ENCODE results near the gene PDGFRB. TPM values are rescaled to one million over a fixed set of nuclear protein-coding genes. Genes with fewer than 3 reads are reported as not detected.
A peak's percentile ranks its signal among the peaks of the same experiment; 100 is the strongest.

The PDGFRB gene
- total RNA-seq, 1 donor from 2014 or later: 2.3 TPM

GRCh38 chr5:150137168-150137957, 18.3 kb downstream of the PDGFRB start:
- Mint-ChIP-seq H3K27ac (peak overlapping the region; percentile 92), H3K9me3 (ENCODE audit: low read depth) (no peaks in the 10 kb centered on the region), H3K4me3 (ENCODE audit: low read depth) (peak overlapping the region; percentile 27), H3K36me3 (ENCODE audit: insufficient read depth) (no peaks in the 10 kb centered on the region), H3K4me1 (ENCODE audit: low read depth) (peaks cover 28% of the 10 kb centered on the region), H3K27me3 (peaks cover 42% of the 10 kb centered on the region)
- TF ChIP-seq CTCF (IDR thresholded peaks at IDR 0.05; ENCODE audit: unreplicated experiment): no peak
- no peak for DNase-seq (ENCODE audit: low spot score, unreplicated experiment)

GRCh38 chr5:150136305-150137167, 19.1 kb downstream of the PDGFRB start:
- Mint-ChIP-seq H3K27ac (no peak overlapping the region), H3K4me3 (ENCODE audit: low read depth) (no peak overlapping the region), H3K27me3 (peaks cover 42% of the 10 kb centered on the region), H3K36me3 (ENCODE audit: insufficient read depth) (no peaks in the 10 kb centered on the region), H3K4me1 (ENCODE audit: low read depth) (peaks cover 24% of the 10 kb centered on the region), H3K9me3 (ENCODE audit: low read depth) (no peaks in the 10 kb centered on the region)
- no peak for TF ChIP-seq CTCF (IDR thresholded peaks at IDR 0.05; ENCODE audit: unreplicated experiment)
- DNase-seq (ENCODE audit: low spot score, unreplicated experiment): no peak

DNA sequence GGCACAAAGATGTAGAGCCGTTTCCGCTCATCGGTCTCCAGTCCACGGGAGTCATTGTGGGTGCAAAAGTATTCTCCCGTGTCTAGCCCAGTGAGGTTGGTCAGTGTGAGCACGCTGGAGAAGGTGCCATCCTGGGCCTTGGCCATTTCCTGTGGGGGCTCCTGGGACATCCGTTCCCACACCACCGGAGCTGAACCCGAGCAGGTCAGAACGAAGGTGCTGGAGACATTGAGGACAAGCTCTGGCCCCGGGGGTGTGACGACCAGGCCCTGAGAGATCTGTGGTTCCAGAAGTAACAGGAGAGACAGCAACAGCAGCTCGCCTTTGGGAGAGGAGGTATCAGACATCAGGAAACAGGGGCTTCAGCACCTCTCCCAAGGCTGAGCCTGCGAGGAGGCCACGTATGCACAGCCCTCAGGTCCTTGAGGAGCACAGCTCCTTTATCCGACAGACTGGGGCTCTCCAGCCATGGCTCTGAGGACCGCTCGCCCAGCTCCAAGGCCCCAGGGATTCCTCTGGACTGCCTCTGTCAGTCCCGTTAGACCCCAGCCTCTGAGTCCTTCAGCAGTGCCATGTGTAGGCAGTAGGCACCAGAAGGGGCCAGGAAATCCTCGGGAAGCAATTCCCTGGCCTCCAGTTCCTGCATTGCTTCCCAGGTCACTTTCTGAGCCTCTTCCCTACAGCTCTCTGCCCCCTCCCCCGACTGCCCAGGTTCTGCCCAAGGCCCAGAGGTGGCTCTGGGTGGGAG, 19.9 kb downstream of the PDGFRB start:
- Mint-ChIP-seq H3K27ac (peak overlapping the region; percentile 20), H3K9me3 (ENCODE audit: low read depth) (no peaks in the 10 kb centered on the region), H3K36me3 (ENCODE audit: insufficient read depth) (no peaks in the 10 kb centered on the region), H3K4me3 (ENCODE audit: low read depth) (no peak overlapping the region), H3K4me1 (ENCODE audit: low read depth) (peaks cover 22% of the 10 kb centered on the region), H3K27me3 (peaks cover 46% of the 10 kb centered on the region)
- no peak for TF ChIP-seq CTCF (IDR thresholded peaks at IDR 0.05; ENCODE audit: unreplicated experiment)
- DNase-seq (ENCODE audit: low spot score, unreplicated experiment): no peak

GRCh38 chr5:150134198-150134588, 21.5 kb downstream of the PDGFRB start:
- Mint-ChIP-seq H3K27ac (no peak overlapping the region), H3K27me3 (peaks cover 52% of the 10 kb centered on the region), H3K4me3 (ENCODE audit: low read depth) (no peak overlapping the region), H3K36me3 (ENCODE audit: insufficient read depth) (no peaks in the 10 kb centered on the region), H3K9me3 (ENCODE audit: low read depth) (no peaks in the 10 kb centered on the region), H3K4me1 (ENCODE audit: low read depth) (peaks cover 21% of the 10 kb centered on the region)
- TF ChIP-seq CTCF (IDR thresholded peaks at IDR 0.05; ENCODE audit: unreplicated experiment): no peak
- no peak for DNase-seq (ENCODE audit: low spot score, unreplicated experiment)

Measured in progenitor cell of endocrine pancreas (in vitro differentiated cells).